HuH-7 (cell line): Measurements from ENCODE around the gene CHD9.
"Not testable (repeated sequence)": the region's sequence is repeated elsewhere in the genome, so short reads cannot be mapped to it uniquely, and the experiment has no call there.

Experiments used
- DNase-seq: peaks from one replicate; pipeline ENCODE4 v3.0.0; 2011; ENCODE audit warnings: low spot score

CHD9 gene

DNA sequence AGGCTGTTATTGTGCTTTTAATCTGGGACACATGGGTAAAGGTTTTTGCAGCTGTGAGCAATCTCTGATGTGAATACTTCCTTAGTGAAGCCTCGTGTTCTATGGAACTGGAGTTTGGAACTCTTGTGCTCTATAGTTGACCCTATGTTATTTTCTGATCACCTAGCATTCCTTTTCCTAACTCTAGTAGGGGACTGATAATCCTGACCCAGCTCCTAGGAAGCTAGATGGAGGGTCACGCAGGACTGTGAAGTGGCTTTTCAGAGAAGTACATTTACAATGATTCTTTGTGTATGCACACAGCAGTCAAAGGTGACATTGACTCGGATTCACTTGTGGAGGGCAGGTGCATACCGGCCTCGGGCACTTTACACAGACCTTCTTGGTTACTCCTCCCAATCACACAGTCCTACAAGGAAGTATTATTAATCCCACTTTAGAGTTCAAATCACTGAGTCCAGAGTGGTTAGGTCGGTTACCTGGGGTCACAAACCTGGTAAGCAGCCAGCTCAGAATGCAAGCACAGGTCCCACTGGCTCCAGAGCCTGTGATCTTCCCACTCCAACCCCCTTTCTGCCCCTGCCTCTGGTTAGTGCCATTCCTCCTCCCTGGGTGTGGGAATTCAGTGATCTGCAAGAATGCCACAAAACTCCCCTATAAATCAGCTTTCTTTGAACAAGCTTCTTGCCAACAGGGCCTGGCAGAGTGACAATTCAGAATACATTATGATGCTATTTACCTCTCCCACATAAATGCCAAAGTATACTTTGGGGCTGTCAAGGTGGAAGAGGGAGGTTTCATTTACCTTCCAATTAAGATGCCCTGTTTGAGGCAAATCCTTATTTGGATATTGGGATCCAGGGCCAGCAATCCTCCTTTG, 9.2 kb upstream of the CHD9 start:
- no peak for DNase-seq

DNA sequence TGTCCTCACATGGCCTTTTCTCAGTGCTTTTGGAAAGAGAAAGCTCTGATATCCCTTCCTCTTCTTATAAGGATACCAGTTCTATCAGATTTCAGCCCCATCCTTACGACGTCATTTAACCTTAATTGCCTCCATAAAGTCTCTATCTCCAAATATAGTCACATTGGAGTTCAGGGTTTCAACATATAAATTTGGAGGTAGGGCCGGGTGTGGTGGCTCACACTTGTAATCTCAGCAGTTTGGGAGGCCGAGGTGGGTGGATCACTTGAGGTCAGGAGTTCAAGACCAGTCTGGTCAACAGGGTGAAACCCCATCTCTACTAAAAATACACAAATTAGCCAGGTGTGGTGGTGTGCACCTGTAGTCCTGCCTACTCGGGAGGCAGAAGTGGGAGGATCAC, 7.3 kb upstream of the CHD9 start:
- DNase-seq: not testable (repeated sequence)

- DNase-seq: peak; percentile 36
These were observed 6.5 kb upstream of the CHD9 start for GRCh38 chr16:53048139-53048915.

GRCh38 chr16:53051255-53051654, 3.5 kb upstream of the CHD9 start:
- DNase-seq: not testable (repeated sequence)

GRCh38 chr16:53052519-53053501, 2.0 kb upstream of the CHD9 start, which contains the start of gene CHD9NB:
Gene CHD9NB, minus strand, starts transcription at chr16:53052897. Its CDS starts 8,739 bp downstream, at chr16:53044158.
- DNase-seq: no peak

- no peak for DNase-seq
These were observed 673 bp upstream of the CHD9 start for GRCh38 chr16:53053967-53054669.

- DNase-seq: peak; percentile 22
These were observed 975 bp downstream of the CHD9 start for GRCh38 chr16:53055541-53056391.

DNA sequence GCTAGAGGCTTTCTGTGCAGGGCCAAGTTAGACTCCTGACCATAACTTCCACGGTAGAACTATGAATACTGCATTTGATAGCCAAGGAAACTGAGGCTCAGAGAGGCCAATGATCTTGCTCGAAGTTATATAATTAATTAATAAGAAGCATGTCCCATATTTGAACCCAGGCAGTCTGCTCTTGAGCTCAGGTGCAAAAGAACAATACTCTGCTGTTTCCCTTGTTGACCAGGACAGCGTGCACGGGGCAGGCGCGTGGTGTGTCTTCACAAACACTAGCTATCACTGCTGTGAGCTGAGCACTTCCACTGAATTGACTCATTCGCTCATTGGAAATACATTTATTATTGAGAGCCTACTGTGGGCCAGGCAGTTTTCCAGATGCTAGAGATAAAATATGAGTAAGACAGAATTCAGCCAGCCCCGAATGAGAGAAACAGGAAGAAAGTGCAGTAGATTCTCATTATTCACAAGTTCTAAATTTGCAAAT, 1.6 kb downstream of the CHD9 start:
- DNase-seq: no peak

- no peak for DNase-seq
These were observed 2.9 kb downstream of the CHD9 start for GRCh38 chr16:53057658-53058057.

DNA sequence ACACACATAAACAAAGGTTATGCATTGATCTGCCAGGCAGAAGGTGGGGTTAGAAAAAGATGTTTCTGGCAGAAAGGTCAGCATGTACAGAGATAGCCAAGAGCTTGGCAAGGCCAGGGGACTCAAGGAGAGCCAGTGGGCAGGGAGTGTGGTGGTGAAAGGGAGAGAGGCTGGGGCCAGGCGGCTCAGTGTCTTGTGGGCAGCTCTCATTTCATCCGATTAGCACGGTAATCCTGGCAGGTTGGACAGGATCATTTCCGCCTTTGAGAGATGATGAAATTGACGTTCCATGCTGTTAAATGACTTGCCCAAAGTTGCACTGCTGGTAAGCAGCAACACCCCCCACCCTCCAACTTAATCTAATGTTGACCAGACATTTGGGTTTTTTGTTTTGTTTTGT, 3.6 kb downstream of the CHD9 start:
- no peak for DNase-seq

- DNase-seq: no peak
These were observed 4.1 kb downstream of the CHD9 start for GRCh38 chr16:53058882-53059281.

DNA sequence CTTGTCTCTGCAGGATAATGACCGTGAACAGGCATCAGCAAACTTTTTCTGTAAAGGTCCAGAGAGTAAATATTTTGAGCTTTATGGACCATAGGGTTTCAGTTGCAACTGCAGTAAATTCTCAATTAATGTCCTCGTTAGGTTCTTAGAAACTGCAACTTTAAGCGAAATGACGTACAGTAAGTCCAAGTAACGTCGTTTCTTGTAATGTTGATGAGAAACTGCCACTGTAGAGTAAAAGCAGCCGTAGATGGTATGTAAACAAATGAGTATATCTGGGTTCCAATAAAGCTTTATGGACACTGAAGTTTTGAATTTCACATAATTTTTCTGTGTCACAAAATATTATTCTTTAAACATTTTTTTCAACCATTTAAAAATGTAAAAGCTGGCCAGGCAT, 4.9 kb downstream of the CHD9 start:
- DNase-seq: no peak

GRCh38 chr16:53061256-53061655, 6.5 kb downstream of the CHD9 start:
- DNase-seq: no peak

- DNase-seq: no peak
These were observed 6.9 kb downstream of the CHD9 start for GRCh38 chr16:53061701-53062159.

- no peak for DNase-seq
These were observed 9.3 kb downstream of the CHD9 start for GRCh38 chr16:53064081-53064578.

- no peak for DNase-seq
These were observed 10.8 kb downstream of the CHD9 start for GRCh38 chr16:53065461-53066061.

DNA sequence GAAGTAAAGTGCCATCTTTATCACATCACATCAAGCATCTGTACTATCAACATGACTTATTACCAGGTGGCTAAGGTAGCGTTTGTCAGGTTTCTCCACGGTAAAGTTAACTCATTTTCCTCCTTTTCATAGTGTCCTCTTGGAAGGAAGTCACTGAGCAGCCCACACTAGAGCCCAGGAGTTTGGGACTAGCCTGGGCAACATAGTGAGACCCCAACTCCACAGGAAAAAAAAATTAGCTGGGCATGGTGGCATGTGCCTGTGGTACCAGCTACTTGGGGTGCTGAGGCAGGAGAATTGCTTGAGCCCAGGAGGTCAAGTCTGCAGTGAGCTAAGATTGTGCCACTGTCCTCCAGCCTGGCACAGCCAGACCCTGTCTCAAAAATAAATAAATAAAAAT, 12.9 kb downstream of the CHD9 start:
- DNase-seq: no peak

DNA sequence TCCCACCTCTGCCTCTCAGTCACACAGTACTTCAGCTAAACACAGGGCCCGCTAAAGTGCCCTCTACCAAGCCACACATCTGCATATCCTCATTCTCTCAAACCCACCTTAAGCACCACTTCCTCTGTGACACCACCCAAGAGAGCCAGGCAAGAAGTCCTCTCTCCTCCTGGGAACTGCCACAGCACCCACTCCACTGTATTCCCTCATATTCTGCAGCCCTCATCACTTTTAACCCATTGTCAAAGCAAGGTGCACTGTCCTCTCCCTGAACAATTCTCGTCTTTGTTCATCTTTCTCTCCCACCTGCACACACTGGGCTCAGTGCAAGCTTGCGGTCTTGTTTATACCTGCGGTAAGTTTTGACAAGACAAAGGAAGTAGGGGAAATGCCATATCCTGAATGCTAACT, 13.6 kb downstream of the CHD9 start:
- DNase-seq: no peak

- DNase-seq: no peak
These were observed 15.0 kb downstream of the CHD9 start for GRCh38 chr16:53069772-53070171.
